Hematopoietic multipotent progenitor cell treated with erythropoietin and hydrocortisone succinate and interleukin-3 and kit ligand, for 4 days (in vitro differentiated cells): ENCODE data around the gene MVB12A.

Source experiments
- DNase-seq: peaks from one replicate; pipeline ENCODE4 v3.0.0-alpha.2; 2015

The MVB12A gene

GRCh38 chr19:17419621-17420474 lies at the start of gene MVB12A:
Gene MVB12A, plus strand, starts transcription at chr19:17420047. Its CDS starts 89 bp downstream, at chr19:17420136.
- DNase-seq = peak; percentile 99

GRCh38 chr19:17376935-17377600 lies 42.8 kb upstream of the MVB12A start, which contains the start of gene PLVAP:
Gene PLVAP, minus strand, starts transcription at chr19:17377342. Its CDS starts 54 bp downstream, at chr19:17377288.
- DNase-seq = peak; percentile 86

- DNase-seq = peak; percentile 47
These were observed 41.6 kb upstream of the MVB12A start for GRCh38 chr19:17378271-17378670.

GRCh38 chr19:17379221-17379631 lies 40.6 kb upstream of the MVB12A start:
- no peak for DNase-seq

- DNase-seq = no peak
These were observed 39.3 kb upstream of the MVB12A start for GRCh38 chr19:17380426-17381138.

GRCh38 chr19:17385878-17386611 lies 33.8 kb upstream of the MVB12A start:
- peak; percentile 80 for DNase-seq

- no peak for DNase-seq
These were observed 30.6 kb upstream of the MVB12A start for GRCh38 chr19:17389288-17389687.

- no peak for DNase-seq
These were observed 29.7 kb upstream of the MVB12A start for GRCh38 chr19:17389957-17390664.

- peak; percentile 97 for DNase-seq
These were observed 29.0 kb upstream of the MVB12A start for GRCh38 chr19:17390665-17391370.

- peak; percentile 72 for DNase-seq
These were observed 28.3 kb upstream of the MVB12A start for GRCh38 chr19:17391371-17392151.

GRCh38 chr19:17393002-17393401 lies 26.8 kb upstream of the MVB12A start:
- peak; percentile 71 for DNase-seq

GRCh38 chr19:17393914-17394313 lies 25.9 kb upstream of the MVB12A start, which contains the start of gene CCDC194:
Gene CCDC194, minus strand, starts transcription at chr19:17394196. Its CDS starts 38 bp downstream, at chr19:17394158.
- no peak for DNase-seq

- DNase-seq = peak; percentile 90
These were observed 24.9 kb upstream of the MVB12A start for GRCh38 chr19:17394891-17395415.

- peak; percentile 59 for DNase-seq
These were observed 20.8 kb upstream of the MVB12A start for GRCh38 chr19:17398902-17399527.

GRCh38 chr19:17401628-17402027 lies 18.2 kb upstream of the MVB12A start:
- DNase-seq = no peak

- peak; percentile 59 for DNase-seq
These were observed 16.6 kb upstream of the MVB12A start for GRCh38 chr19:17402982-17403855.

GRCh38 chr19:17404015-17404414 lies 15.8 kb upstream of the MVB12A start:
- no peak for DNase-seq

GRCh38 chr19:17404621-17405249 lies 15.1 kb upstream of the MVB12A start:
- no peak for DNase-seq
